LoVo (cell line): ENCODE measurements around the gene PPP1R26.
"Not testable (repeated sequence)": the region's sequence is repeated elsewhere in the genome, so short reads cannot be mapped to it uniquely, and the experiment has no call there.

ENCODE experiments used
- DNase-seq: peaks from one replicate; pipeline ENCODE4 v3.0.0-alpha.2; 2016; ENCODE audit warnings: low spot score

The PPP1R26 gene

DNA sequence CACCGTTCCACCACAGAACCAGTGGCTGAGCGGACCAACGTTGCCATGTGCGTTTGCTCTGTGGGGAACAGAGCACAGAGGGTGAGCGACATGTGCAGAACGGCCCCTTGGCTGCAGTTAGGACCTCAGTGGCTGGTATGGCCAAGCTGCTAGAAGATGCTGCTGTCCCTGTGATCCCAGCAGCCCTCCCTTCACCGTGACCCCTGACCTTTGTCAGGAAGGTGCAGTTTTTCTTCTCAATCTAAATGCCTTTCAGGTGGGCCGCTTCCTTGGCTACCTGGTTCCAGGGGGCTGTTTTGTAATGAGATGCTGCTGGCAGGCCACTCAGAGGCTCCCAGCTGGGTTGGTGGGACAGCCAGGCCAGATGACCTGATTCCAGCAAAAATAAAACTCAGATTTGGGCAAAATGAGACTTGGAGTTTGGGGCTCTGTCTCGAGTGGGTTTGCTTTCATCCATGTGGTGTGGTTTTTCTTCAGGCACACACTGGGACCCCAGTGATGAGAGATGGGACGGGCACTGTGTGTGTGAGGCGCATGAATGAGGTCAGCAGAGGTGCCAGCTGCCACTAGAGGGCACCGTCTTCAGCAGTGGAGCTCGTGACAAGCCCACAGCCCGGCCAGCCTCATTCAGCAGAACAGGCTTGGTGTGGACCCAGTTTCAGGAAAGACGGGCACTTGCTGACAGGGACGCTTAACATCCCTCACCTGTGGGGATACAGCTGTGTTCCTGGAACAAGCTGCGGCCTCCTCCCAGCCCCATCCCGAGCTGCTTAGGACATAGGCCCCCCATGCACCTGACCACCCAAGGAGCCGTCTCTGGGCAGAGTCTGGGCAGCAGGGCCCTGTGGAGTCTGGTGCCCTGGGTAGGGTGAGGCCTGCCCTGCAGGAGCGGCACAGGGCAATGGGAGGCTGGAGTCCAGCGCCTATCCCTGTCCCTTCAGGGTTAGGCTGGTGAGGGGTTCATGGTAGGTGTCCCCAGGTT is 25.0 kb downstream of the PPP1R26 start:
- DNase-seq: peak; percentile 46

DNA sequence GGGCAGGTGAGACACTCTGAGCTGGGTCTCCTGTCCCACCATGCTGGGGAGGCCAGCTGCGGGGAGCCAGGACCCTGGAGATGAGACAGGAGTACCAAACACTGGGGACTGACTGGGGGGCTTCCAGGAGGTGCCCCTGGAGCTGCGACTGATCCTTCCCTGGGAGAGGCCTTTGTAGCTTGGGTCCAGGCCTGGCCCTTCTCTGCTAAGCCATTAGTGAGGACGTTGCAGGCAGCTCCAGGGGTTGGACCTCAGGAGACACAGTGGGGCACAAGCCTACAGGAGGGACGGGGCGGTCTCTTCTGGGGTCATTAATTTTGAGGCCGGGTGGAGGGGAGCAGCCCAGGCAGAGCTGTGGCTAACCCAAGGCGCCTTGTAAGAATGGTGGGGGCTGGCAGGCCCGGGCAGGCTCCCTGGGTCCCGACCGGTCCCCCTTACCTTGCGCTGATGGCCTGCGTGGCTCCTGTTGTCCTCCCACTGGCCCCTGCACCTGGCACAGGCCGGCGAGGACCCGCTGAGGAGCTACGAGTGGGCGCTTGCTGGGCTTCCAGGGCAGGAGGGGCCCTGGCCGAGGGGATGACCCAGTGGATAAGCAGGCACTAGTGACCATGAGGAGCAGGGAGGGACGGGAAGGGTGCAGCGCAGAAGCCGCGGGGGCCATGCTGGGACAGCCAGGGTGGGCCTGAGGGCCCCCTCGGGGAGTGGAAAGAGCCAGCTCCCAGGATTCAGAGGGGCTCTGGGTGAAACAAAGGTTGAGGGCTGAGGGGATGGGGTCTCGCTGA is 26.0 kb downstream of the PPP1R26 start:
- DNase-seq: no peak

GRCh38 chr9:135506327-135507103 is 26.9 kb downstream of the PPP1R26 start:
- DNase-seq: no peak

GRCh38 chr9:135507104-135508035 is 27.8 kb downstream of the PPP1R26 start:
- no peak for DNase-seq

- DNase-seq: no peak
Observed at GRCh38 chr9:135508211-135508820, 28.7 kb downstream of the PPP1R26 start.

DNA sequence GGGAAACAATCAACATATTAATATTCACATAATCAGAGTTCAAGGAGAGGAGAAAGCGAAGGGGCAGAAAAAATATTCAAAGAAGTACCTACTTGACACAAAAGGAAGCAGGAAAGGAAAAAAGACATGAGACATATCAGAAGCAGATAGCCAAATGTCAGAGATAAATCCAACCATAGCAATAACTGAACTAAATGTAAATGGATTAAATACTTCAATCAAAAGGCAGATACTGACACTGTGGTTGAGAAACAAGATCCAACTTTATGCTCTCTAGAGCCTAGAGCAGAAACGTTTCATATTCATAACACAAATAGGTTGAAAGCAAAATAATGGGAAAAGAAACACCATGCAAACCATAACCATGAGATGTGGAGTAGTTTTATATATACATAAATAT is 29.9 kb downstream of the PPP1R26 start:
- no peak for DNase-seq

DNA sequence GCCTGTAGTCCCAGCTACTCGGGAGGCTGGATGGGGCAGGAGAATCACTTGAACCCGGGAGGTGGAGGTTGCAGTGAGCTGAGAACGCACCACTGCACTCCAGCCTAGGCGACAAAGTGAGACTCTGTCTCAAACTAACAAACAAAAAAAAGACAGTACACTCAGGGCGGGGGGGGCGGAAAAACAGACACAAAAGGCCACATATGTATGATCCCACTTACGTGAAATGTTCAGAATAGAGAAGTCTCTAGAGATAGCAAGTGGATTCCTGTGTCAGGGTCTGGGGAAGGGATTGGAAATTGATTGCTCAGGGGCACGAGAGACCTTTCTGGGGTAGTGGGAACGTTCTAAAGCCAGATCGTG is 32.6 kb downstream of the PPP1R26 start:
- no peak for DNase-seq

GRCh38 chr9:135512904-135513303 is 33.3 kb downstream of the PPP1R26 start:
- no peak for DNase-seq

GRCh38 chr9:135513351-135513846 is 33.8 kb downstream of the PPP1R26 start:
- no peak for DNase-seq

- not testable (repeated sequence) for DNase-seq
Observed at GRCh38 chr9:135513906-135514305, 34.3 kb downstream of the PPP1R26 start.

DNA sequence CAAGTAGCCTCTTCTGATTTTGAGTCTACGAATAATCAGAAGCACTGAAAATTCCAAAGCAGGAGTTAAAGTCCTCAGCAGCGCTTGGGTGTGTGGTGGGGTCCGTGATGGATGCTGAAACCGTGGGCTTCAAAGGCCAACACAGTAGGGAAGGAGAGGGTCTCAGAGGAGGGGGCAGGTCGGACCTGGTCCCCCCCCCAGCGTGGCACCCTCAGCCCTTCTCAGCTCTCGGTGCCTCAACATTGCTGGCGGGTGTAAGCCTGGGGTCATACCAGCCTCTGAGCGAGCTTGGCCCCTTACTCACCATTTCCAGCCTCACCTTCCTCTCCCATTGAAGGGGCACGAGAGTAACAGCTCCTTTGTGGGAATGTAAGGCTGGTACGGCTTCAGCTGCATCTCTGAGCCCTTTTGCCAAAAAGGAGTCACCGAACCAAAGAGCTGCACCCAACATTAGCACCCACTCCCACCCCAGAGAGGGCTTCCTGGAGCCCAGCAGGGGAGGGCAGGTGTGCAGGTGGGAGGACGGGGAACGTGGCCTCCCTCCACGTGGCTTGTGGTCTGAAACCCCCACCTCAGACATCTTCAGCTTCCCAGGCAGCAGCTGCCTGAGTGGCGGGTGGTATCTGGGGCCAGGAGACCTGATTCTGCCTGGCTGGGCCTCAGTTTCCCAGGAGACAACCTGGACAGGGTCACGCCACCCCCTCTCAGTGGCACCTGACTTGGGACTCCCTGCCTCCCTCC is 34.9 kb downstream of the PPP1R26 start:
- DNase-seq: no peak

DNA sequence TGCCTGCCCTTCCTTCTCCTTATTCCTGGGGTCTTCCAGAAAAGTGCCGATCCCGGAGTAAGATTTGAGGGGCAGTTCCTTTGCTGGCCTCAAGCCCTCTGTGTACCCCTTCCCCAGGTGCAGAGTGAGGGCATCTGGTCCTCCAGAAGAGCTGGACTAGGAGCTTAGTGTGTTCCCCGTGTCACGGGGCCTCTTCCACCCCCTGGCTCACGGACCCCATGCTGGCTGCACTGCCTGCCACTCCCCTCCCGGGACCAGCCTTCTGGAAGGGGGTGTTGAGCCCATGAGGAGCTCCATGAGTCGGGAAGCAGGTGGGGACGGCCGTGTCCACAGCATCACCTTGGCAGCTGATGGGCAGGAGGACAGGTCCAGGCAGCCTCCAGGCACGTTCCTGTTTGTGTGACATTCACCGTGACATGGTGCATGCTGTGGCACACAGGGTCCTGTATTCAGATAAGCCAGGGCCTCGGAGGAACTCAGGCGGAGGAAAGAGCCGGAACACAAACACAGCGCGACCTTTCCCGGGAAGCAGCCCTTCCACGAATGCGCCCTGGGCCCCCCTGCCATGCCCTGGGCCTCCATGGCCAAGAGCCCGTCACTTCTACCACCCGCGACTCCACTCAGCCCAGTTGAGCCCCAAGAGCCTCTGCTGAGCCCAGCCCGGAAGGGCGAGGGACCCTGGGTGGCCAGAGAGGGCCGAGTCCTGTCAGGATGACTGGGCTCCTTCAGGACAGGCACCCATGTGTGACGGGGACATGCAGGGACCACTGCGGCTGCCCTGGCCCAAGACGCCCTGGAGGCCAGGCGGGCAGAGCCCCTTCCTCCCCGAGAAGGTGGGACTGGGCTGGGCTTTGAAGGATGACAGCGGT is 35.7 kb downstream of the PPP1R26 start:
- no peak for DNase-seq

DNA sequence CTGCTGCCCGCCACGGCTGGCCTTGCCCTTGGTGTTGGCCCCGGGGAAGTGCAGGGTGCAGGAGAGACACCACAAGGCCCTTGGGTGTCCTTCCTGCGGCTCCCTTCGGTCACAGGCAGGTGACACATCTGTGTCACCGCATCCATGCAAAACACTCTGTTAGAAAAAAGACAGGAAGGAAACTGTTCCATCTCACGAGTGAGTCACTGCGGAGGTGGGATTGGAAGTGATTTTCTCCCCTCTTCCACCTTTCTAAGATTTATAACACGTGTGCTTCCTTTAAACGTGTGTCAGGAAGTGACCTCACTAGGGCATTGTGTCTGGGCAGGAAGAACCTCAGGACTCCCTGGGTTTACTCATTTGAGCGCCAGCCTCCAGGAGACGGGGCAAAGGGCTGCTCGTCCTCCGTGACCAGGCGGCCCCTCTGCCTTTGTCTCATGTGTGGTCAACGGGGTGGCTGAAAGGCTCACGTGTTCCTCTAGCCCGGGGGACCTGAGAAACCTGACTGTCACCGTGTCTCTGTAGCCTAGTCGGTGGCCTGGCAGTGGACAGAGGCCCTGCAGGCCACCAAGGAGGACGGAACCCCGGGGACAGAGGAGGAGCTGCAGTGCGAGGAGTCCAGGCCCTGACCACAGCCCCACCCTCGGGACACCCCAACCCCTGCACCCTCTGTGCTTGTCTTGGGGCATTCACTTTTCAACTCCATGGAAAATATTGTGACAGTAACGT is 36.7 kb downstream of the PPP1R26 start:
- no peak for DNase-seq

GRCh38 chr9:135517407-135517822 is 37.8 kb downstream of the PPP1R26 start:
- no peak for DNase-seq

DNA sequence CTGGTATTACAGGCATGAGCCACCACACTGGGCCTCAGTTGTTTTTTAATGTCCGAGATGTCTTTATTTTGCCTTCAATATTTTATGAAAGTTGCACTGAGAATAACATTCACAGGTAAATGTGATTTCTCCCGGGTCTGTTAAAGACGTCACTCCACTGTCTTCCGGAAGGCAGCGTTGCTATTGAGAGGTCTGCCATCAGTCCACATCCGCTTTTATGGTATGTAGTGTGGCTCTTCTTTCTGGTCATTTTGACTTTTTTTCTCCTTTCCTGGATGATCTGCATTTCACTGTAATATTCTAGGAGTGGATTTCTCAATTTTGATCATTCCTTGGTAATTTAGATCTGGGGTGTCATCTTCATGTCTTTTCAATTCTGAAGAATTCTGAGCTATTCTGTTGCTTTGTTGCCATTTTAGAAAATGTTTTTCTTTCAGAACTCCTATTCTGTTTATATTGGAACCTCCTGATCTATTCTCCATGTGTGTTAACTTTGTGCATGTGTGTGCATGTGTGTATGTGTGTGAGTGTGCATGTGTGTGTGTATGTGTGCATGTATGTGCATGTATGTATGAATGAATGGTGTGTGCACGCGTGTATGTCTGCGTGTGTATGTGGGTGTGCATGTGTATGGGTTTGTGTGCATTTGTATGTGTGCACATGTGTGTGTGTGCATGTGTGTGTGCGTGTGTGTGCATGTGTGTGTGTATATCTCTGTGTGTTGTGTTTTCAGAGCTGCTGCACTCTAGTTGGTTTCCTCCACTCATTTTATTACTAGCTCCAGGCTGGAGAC is 39.8 kb downstream of the PPP1R26 start:
- DNase-seq: no peak

DNA sequence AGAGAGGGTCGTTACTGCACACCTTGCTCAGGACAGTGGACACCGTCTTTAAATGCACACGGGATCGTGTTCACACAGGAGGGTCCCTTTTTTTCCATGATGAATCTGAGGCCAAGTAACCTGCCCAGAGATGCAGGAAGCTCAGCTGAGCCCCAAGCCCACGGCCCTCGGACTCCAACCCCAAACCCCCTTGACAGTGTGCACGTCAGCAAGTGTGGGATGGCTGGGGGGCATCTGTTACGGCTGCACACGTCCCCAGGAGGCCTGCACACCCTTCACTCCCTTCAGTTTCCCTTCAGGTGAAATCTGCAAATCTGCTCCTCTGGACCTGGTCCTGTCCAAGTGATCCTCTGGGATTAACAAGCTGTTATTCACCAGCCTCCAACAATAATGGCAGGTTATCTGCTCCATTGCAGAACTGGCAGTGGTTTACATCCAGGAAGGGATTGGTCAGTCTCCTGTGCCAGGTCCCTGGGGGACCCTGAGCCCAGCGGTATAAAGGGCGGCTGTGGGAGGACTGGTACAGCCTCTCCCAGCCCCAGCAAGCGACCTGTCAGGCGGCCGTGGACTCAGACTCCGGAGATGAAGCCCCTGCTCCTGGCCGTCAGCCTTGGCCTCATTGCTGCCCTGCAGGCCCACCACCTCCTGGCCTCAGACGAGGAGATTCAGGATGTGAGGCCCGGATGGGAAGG is 41.5 kb downstream of the PPP1R26 start, which contains the start of gene LCN1:
LCN1 (plus strand) TSS at position 525 of the 692 bp plus-strand sequence; CDS start at position 583, 58 bp downstream.
- DNase-seq: no peak
